Psoas muscle (tissue), 8 donors: Measurements from ENCODE around the gene WLS. TPM values are rescaled to one million over a fixed set of nuclear protein-coding genes. Genes with fewer than 3 reads are reported as not detected.

Experiments
- ATAC-seq, 4 donors: fragments of 200-7000 bp; cut with Tn5 transposase; one replicate each; pipeline ENCODE4 v1.9.1; 2020; ENCODE audit warnings: moderate library complexity in 3 of 4, mild to moderate bottlenecking in 2 of 4
- DNase-seq, 2 donors: peaks; one replicate each; pipeline ENCODE4 v3.0.0-alpha.2; 2020
- H3K27ac ChIP-seq: fragments of 200-600 bp; one replicate; pipeline ENCODE4 v1.8.0; 2022
- H3K27me3 ChIP-seq, 3 donors: fragments of 200-600 bp in 1 of 3; one replicate each; pipeline versions ENCODE4 v1.6.1 to v1.8.0; 2013 to 2022; ENCODE audit warnings: low read length in 2 of 3, mild to moderate bottlenecking in 2 of 3, moderate library complexity in 1 of 3; ENCODE audit not compliant: insufficient read depth in 3 of 3
- H3K36me3 ChIP-seq, 2 donors: fragments of 200-600 bp in 1 of 2; one replicate each; pipeline versions ENCODE4 v1.6.1 to v1.8.0; 2013 to 2022; ENCODE audit warnings: low read depth in 1 of 2, mild to moderate bottlenecking in 1 of 2, moderate library complexity in 1 of 2; ENCODE audit not compliant: insufficient read depth in 1 of 2
- H3K4me1 ChIP-seq: fragments of 200-600 bp; one replicate; pipeline ENCODE4 v1.8.0; 2022
- H3K4me3 ChIP-seq: fragments of 200-600 bp; one replicate; pipeline ENCODE4 v1.8.0; 2022; ENCODE audit warnings: mild to moderate bottlenecking
- H3K9me3 ChIP-seq: fragments of 200-600 bp; one replicate; pipeline ENCODE4 v1.8.0; 2022
- WGBS, 3 donors: extraction: QIAGEN DNeasy Blood & Tissue Kit; methylation state at CpG; one replicate each; pipeline versions ENCODE4 v1.1.6 to v1.1.7; 2013; 5-methylcytosine and 5-hydroxymethylcytosine counted together
- intact Hi-C, 2 donors: fragments of 100-400 bp; cut with DNase I; formaldehyde crosslinking; loops; one replicate each; pipeline versions ENCODE4 v1.11.0 to v1.14.2; 2022
- polyA plus RNA-seq, 3 donors: library from polyadenylated mRNA; stranded (reverse); fragments of 200-250 nt; gene quantifications; one replicate each; pipeline ENCODE4 v1.2.3, GENCODE V29; 2013
- total RNA-seq, 4 donors: library from RNA; stranded (reverse); fragmentation: NEBNext Ultra II Directional in 2 of 4; extraction: Animal tissue kit (Norgen Biotek cat#: 25700) in 2 of 4; gene quantifications; one replicate each; pipeline versions ENCODE4 v1.2.1 to v1.2.4, GENCODE V29; 2021 to 2023
- TF ChIP-seq, protein P1 (sequence below): fragments of 200-600 bp; IDR thresholded peaks from one replicate; pipeline ENCODE4 v1.8.0; 2022; ENCODE audit warnings: antibody characterized with exemption
- donor health status: healthy with polysubstance abuse.
- donor health status: DM: no; HTN: no; CAD: no; lungs with moderate emphysema.
- donor health status: Bipolar disorder and iron deficiency.
- donor health status: healthy.
- donor health status: DM: yes; HTN: yes; CAD: no.
- donor health status: DM: no; HTN: no; CAD: no.
- donor health status: DM: no; HTN: no; CAD: no.
- donor health status: DM: yes; HTN: yes; CAD: no.

The WLS gene
- total and polyA plus RNA-seq, 7 donors, result 3.1 to 32.3 (median 15.2) TPM

GRCh38 chr1:68225781-68226180 is 6.5 kb downstream of the WLS start:
- no peak for ATAC-seq
- no peak overlapping the region for H3K4me3 ChIP-seq
- DNase-seq, result no peak
- TF ChIP-seq, protein P1, sequence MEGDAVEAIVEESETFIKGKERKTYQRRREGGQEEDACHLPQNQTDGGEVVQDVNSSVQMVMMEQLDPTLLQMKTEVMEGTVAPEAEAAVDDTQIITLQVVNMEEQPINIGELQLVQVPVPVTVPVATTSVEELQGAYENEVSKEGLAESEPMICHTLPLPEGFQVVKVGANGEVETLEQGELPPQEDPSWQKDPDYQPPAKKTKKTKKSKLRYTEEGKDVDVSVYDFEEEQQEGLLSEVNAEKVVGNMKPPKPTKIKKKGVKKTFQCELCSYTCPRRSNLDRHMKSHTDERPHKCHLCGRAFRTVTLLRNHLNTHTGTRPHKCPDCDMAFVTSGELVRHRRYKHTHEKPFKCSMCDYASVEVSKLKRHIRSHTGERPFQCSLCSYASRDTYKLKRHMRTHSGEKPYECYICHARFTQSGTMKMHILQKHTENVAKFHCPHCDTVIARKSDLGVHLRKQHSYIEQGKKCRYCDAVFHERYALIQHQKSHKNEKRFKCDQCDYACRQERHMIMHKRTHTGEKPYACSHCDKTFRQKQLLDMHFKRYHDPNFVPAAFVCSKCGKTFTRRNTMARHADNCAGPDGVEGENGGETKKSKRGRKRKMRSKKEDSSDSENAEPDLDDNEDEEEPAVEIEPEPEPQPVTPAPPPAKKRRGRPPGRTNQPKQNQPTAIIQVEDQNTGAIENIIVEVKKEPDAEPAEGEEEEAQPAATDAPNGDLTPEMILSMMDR, result no peak
- no peak overlapping the region for H3K27ac ChIP-seq
- peaks cover 22% of the 10 kb centered on the region for H3K4me1 ChIP-seq
- H3K27me3 ChIP-seq, result no peaks in the 10 kb centered on the region
- 97 to 100% (median 100%) methylated on average over 1 of the region's 1 CpG for WGBS, 3 donors
- intact Hi-C loops, result no loop called here
- peaks cover 0 to 3% of the 10 kb centered on the region in 2 donors for H3K36me3 ChIP-seq
- no peaks in the 10 kb centered on the region for H3K9me3 ChIP-seq

DNA sequence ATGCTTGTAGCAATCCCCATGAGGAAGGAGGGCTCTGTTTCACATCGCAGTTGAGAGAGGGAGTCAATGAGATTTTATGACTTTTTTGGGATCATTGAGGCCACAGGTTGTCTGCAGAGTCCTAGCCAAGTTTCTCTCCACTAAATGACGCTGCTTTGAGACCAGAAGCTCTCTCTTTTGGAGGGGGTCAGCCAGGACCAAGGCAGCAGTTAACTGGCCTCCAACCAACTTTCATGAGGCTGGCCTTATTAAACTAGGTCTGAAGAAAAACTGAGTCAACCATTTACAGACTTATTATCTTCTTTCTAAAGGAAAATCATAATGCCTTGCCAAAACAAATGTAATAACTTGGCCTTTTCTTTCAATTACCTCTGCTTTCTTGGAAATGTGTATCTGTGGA is 8.6 kb downstream of the WLS start:
- intact Hi-C loops, result no loop called here
- ATAC-seq (no peak), DNase-seq (no peak)
- 57 to 73% (median 61%) methylated on average over 2 of the region's 2 CpGs for WGBS, 3 donors
- Histone ChIP-seq H3K36me3 (peaks cover 0 to 3% of the 10 kb centered on the region in 2 donors), H3K4me1 (peaks cover 28% of the 10 kb centered on the region), H3K9me3 (no peaks in the 10 kb centered on the region), H3K27me3 (no peaks in the 10 kb centered on the region), H3K4me3 (no peak overlapping the region), H3K27ac (no peak overlapping the region)
- TF ChIP-seq, protein P1, result no peak

GRCh38 chr1:68221980-68222373 is 10.3 kb downstream of the WLS start:
- Histone ChIP-seq H3K27ac (no peak overlapping the region), H3K9me3 (no peaks in the 10 kb centered on the region), H3K4me1 (peaks cover 35% of the 10 kb centered on the region), H3K27me3 (no peaks in the 10 kb centered on the region), H3K4me3 (no peak overlapping the region), H3K36me3 (peaks cover 0 to 3% of the 10 kb centered on the region in 2 donors)
- intact Hi-C loops, result no loop called here
- 76 to 87% (median 84%) methylated on average over 5 of the region's 5 CpGs for WGBS, 3 donors
- ATAC-seq, result no peak
- TF ChIP-seq, protein P1, result no peak
- DNase-seq, result no peak

DNA sequence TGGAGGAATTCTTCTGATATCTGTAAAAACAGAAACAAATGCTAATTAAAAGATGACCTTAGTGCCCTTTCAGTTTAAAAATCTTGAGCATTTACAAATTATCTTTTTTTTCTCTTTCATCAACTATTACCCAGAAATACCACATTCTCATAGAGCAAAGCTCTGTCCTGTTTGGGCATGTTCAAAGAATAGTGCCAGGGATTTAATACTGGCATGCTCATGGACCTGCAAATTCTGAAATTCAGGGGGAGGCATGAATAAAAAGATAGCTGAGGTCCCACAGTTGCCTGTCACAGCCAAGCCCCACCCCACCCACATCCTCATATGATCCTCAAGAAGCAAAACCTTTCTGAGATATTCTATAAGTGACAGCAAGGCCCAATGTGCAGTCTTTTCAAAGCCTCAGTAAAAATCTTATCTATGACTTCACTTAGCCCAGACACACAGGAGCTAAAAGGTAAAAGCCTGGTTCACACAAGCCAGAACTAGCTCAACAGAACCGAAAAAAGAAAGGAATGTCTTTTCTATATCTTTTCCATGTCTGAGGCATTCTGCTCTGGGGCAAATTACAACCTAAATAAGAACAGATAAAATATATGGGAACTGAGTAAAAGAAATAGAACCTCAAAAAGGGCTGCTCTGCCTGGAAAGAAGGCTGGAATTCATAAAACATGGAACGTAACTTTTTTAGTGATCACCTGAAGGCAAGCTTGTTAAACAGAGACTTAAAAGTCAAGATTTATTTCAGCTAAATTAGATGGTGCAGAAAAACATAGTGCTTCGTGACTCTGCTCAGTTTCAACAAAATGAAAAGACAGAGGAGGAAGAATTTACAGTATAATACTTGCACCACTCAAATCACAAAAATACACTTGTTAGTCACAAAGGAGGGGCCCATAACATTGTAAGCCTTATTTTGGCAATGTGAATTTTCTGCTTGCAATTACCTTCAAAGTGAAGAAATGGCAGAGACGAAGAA is 11.0 kb downstream of the WLS start:
- peaks cover 35% of the 10 kb centered on the region for H3K4me1 ChIP-seq
- peaks cover 0 to 3% of the 10 kb centered on the region in 2 donors for H3K36me3 ChIP-seq
- no peak overlapping the region for H3K4me3 ChIP-seq
- no peaks in the 10 kb centered on the region for H3K9me3 ChIP-seq
- no peaks in the 10 kb centered on the region for H3K27me3 ChIP-seq
- intact Hi-C loops, result no loop called here
- no peak for DNase-seq
- no peak overlapping the region for H3K27ac ChIP-seq
- 87 to 98% (median 92%) methylated on average over 4 of the region's 4 CpGs for WGBS, 3 donors
- TF ChIP-seq, protein P1, result no peak
- no peak for ATAC-seq
